GM21576 (cell line): ENCODE data around the gene PCDHGA2.

Experiments used
- ATAC-seq: cut with Tn5 transposase; IDR thresholded peaks from one replicate; pipeline ENCODE4 v1.9.1; 2021; ENCODE audit warnings: mild to moderate bottlenecking, moderate library complexity; ENCODE audit not compliant: unreplicated experiment

The PCDHGA2 gene

GRCh38 chr5:141382469-141383294 lies 44.1 kb downstream of the PCDHGA2 start, which contains the start of gene PCDHGA7:
Gene PCDHGA7 (plus strand): TSS chr5:141382742. CDS start chr5:141382900, 158 bp downstream.
- ATAC-seq, result no peak

DNA sequence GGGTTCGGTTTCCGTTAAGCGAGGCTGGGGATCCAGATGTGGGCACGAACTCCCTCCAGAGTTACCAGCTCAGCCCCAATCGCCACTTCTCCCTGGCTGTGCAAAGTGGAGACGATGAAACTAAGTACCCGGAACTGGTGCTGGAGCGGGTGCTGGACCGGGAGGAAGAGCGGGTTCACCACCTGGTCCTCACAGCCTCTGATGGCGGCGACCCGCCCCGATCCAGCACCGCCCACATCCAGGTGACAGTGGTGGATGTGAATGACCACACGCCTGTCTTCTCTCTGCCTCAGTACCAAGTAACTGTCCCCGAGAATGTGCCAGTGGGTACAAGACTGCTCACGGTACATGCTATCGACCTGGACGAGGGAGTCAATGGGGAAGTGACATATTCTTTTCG lies 44.8 kb downstream of the PCDHGA2 start:
- no peak for ATAC-seq

GRCh38 chr5:141384471-141385267 lies 46.1 kb downstream of the PCDHGA2 start:
- no peak for ATAC-seq

DNA sequence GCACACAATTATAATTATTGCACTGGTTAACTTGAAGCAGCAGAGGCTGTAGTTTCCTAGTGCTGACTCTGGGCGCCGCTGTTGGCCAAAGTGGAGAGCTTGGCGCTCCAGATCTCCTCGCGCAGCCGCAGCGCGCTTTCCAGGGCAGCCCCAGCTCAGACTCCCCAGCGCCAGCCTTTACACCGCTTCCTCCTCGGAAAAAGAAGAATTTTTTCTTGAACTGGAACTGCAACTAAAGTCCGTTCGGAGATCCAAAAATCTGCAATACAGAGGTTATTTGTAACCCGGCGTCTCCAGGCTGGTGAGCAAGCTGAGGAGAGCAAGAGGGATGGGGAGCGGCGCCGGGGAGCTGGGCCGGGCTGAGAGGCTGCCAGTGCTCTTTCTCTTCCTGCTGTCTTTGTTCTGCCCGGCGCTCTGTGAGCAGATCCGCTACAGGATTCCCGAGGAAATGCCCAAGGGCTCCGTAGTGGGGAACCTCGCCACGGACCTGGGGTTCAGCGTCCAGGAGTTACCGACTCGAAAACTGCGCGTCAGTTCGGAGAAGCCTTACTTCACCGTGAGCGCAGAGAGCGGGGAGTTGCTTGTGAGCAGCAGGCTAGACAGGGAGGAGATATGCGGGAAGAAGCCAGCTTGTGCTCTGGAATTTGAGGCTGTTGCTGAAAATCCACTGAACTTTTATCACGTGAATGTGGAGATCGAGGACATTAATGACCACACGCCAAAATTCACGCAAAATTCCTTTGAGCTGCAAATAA lies 49.2 kb downstream of the PCDHGA2 start, which contains the start of gene PCDHGB4:
PCDHGB4 (plus strand) TSS at position 142 of the 755 bp plus-strand sequence; CDS start at position 329, 187 bp downstream.
- peak; percentile 76 for ATAC-seq

- no peak for ATAC-seq
Observed at GRCh38 chr5:141388661-141389060, 50.1 kb downstream of the PCDHGA2 start.

- ATAC-seq, result no peak
Observed at GRCh38 chr5:141389153-141390042, 50.8 kb downstream of the PCDHGA2 start.

DNA sequence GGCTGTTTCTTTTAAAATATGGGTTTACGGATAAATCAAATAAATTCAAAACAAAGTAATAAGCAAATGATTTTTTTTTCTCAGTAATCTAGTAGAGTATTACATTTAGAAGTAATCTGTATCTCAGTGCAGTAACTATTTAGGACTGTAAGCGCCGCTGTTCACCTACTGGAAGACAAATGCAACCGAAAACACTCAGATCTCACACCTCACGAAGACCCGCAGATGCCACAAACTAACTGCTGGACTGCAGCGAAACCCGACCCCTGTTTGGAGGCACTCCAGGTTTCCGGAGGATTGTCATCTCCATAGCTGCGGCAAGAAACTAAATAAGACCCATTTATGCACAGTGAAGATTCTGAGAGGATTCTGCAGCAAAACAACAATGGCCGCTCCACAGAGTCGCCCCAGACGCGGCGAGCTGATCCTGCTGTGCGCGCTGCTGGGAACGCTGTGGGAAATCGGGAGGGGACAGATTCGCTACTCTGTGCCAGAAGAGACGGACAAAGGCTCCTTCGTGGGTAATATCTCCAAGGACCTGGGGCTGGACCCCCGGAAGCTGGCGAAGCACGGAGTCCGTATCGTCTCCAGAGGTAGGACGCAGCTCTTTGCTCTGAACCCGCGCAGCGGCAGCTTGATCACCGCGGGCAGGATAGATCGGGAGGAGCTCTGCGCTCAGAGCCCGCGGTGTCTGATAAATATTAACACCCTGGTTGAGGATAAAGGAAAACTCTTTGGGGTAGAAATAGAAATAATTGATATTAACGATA lies 54.1 kb downstream of the PCDHGA2 start, which contains the start of gene PCDHGA8:
PCDHGA8 (plus strand) TSS at position 205 of the 770 bp plus-strand sequence; CDS start at position 386, 181 bp downstream.
- ATAC-seq, result no peak
